GM21723 (cell line): ENCODE measurements around the gene FBRSL1.
"Not testable (repeated sequence)": the region's sequence is repeated elsewhere in the genome, so short reads cannot be mapped to it uniquely, and the experiment has no call there.

Source experiments
- ATAC-seq: cut with Tn5 transposase; IDR thresholded peaks from one replicate; pipeline ENCODE4 v1.9.1; 2021; ENCODE audit warnings: mild to moderate bottlenecking, moderate library complexity; ENCODE audit not compliant: unreplicated experiment

Gene FBRSL1

GRCh38 chr12:132453361-132454192 lies 36.4 kb upstream of the FBRSL1 start:
- ATAC-seq, result no peak

GRCh38 chr12:132454193-132454932 lies 35.6 kb upstream of the FBRSL1 start:
- no peak for ATAC-seq

GRCh38 chr12:132454933-132455418 lies 35.0 kb upstream of the FBRSL1 start:
- no peak for ATAC-seq

- no peak for ATAC-seq
These were observed 34.4 kb upstream of the FBRSL1 start for GRCh38 chr12:132455565-132455964.

- ATAC-seq, result no peak
These were observed 33.6 kb upstream of the FBRSL1 start for GRCh38 chr12:132456186-132456943.

- no peak for ATAC-seq
These were observed 32.9 kb upstream of the FBRSL1 start for GRCh38 chr12:132456944-132457495.

- ATAC-seq, result no peak
These were observed 31.5 kb upstream of the FBRSL1 start for GRCh38 chr12:132458441-132458840.

GRCh38 chr12:132458846-132459641 lies 30.9 kb upstream of the FBRSL1 start:
- ATAC-seq, result no peak

GRCh38 chr12:132460571-132460970 lies 29.4 kb upstream of the FBRSL1 start:
- no peak for ATAC-seq

- ATAC-seq, result no peak
These were observed 28.4 kb upstream of the FBRSL1 start for GRCh38 chr12:132461526-132461925.

GRCh38 chr12:132462788-132463187 lies 27.2 kb upstream of the FBRSL1 start:
- no peak for ATAC-seq

- ATAC-seq, result not testable (repeated sequence)
These were observed 26.5 kb upstream of the FBRSL1 start for GRCh38 chr12:132463284-132463924.

- ATAC-seq, result not testable (repeated sequence)
These were observed 25.6 kb upstream of the FBRSL1 start for GRCh38 chr12:132464304-132464703.

- ATAC-seq, result no peak
These were observed 25.1 kb upstream of the FBRSL1 start for GRCh38 chr12:132464820-132465219.

GRCh38 chr12:132465269-132466190 lies 24.4 kb upstream of the FBRSL1 start:
- ATAC-seq, result no peak

GRCh38 chr12:132466241-132467201 lies 23.4 kb upstream of the FBRSL1 start:
- no peak for ATAC-seq

- no peak for ATAC-seq
These were observed 22.4 kb upstream of the FBRSL1 start for GRCh38 chr12:132467511-132467910.
